Measurements from ENCODE around the gene TRPC1. TPM values are rescaled to one million over a fixed set of nuclear protein-coding genes. Genes with fewer than 3 reads are reported as not detected.

The TRPC1 gene
- total and polyA plus RNA-seq, 4 donors, result 17.7 to 73.5 (median 25.1) TPM

DNA sequence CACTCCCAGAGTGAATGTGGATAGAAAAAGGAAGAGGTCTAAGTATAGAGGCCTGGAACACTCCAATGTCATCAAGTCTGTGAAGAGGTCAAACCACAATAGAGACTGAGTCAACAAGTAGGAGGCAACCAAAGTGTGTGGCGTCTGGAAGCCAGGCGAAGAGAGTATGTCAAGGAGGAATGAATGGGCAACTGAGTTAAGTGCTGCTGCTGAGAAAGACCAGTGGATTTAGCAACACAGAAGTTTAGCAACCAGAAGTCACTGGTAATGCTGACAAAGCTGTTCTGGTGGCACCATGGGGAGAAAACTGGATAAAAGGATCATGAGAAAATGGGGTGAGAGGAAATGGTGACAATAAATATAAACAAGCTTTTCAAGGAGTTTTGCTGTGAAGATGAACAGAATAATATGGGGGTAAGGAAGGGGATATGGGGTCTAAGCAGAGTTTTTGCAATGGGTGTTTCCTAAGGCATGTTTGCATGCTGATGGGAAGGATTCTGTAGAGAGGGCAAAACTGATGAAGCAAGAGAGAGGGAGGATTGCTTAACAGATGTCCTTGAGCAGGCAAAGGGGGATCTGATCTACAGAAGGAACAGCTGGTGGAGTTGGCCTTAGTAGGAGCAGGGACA, 126.7 kb downstream of the TRPC1 start:
- no peak for DNase-seq (ENCODE audit: low read depth in 4 of 6, low spot score in 6 of 6)
- H3K9me3 ChIP-seq (ENCODE audit: control insufficient read depth, insufficient read depth, low read length), result no peaks in the 10 kb centered on the region
- no peak overlapping the region for H3K4me3 ChIP-seq (ENCODE audit: low read depth, low read length)
- no peaks in the 10 kb centered on the region for H3K27me3 ChIP-seq (ENCODE audit: control insufficient read depth, insufficient read depth, low read length)
- no peak overlapping the region for H3K27ac ChIP-seq (ENCODE audit: low read depth, low read length)
- 68% methylated on average over 2 of the region's 2 CpGs for WGBS (ENCODE audit: insufficient coverage)
- no peaks in the 10 kb centered on the region for H3K36me3 ChIP-seq (ENCODE audit: control insufficient read depth, insufficient read depth, low read length)
- H3K4me1 ChIP-seq (ENCODE audit: control insufficient read depth, insufficient read depth, low read length), result no peaks in the 10 kb centered on the region

DNA sequence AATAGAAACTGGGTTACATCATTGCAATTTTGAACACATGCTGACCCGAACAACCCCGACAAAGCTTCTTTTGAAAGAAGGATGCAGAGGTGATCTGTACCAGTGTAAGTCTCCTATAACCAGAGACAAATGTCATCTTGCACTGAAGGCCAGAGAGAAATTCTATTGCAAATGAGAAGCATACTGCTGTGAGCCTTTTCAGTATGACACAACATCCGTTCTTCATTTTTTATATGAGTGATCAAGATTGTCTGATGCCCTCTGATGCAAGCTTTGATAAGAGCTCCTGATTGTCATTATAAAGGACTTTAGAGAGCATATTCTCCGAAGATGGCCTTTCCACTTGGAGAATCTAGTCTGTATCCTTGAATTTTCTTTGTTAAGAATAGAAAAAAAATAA, 128.2 kb downstream of the TRPC1 start:
- WGBS (ENCODE audit: insufficient coverage), result 100% methylated on average over 1 of the region's 4 CpGs
- Histone ChIP-seq H3K36me3 (ENCODE audit: control insufficient read depth, insufficient read depth, low read length) (no peaks in the 10 kb centered on the region), H3K4me3 (ENCODE audit: low read depth, low read length) (no peak overlapping the region), H3K27ac (ENCODE audit: low read depth, low read length) (no peak overlapping the region), H3K9me3 (ENCODE audit: control insufficient read depth, insufficient read depth, low read length) (no peaks in the 10 kb centered on the region), H3K27me3 (ENCODE audit: control insufficient read depth, insufficient read depth, low read length) (no peaks in the 10 kb centered on the region), H3K4me1 (ENCODE audit: control insufficient read depth, insufficient read depth, low read length) (no peaks in the 10 kb centered on the region)
- no peak for DNase-seq (ENCODE audit: low read depth in 4 of 6, low spot score in 6 of 6)

DNA sequence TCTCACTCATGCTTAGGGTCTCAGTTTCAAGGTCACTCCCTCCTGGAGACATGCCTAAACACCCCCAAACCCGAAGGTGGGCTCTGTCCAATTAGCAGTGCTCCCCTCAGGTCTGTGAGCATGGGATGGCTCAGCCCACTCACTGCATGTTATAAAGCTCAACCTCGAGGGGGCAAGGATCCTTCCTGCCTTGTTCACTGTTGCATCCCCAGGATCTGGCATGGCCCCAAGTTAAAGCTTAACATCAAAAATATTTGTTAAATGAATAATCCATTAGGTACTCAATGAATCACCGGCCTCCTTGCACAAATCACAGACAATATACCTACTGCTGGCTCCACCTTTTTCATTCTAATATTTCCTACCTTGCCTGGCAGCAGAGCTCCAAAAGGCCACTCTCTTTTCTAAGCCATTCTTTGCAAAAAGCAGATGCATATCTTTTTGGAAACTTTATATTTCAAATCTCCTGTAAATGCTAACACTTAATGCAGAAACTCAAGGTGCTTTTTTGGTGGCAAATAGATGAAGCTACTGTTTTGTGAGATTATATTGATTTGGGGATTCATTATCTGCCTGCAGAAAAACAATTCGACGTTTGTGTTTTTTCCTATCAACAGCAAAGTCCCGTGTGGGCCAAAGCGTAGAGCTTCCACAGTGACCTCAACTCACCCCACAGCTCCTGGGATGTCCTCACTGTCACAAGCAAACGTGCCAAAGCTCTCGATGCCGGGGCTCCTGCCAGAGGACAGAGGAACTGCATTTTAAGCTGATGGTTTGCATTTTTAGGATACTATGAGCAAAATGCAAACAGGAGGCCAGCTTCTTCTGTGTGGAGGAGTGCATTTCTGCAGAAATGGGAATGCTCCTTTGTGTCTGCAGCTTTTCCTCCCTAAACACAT, 129.7 kb downstream of the TRPC1 start:
- Histone ChIP-seq H3K4me1 (ENCODE audit: control insufficient read depth, insufficient read depth, low read length) (no peaks in the 10 kb centered on the region), H3K36me3 (ENCODE audit: control insufficient read depth, insufficient read depth, low read length) (no peaks in the 10 kb centered on the region), H3K27me3 (ENCODE audit: control insufficient read depth, insufficient read depth, low read length) (no peaks in the 10 kb centered on the region), H3K4me3 (ENCODE audit: low read depth, low read length) (no peak overlapping the region), H3K27ac (ENCODE audit: low read depth, low read length) (no peak overlapping the region), H3K9me3 (ENCODE audit: control insufficient read depth, insufficient read depth, low read length) (no peaks in the 10 kb centered on the region)
- no peak for DNase-seq (ENCODE audit: low read depth in 4 of 6, low spot score in 6 of 6)
- whole genome bisulfite sequencing (ENCODE audit: insufficient coverage), result 59% methylated on average over 6 of the region's 10 CpGs

DNA sequence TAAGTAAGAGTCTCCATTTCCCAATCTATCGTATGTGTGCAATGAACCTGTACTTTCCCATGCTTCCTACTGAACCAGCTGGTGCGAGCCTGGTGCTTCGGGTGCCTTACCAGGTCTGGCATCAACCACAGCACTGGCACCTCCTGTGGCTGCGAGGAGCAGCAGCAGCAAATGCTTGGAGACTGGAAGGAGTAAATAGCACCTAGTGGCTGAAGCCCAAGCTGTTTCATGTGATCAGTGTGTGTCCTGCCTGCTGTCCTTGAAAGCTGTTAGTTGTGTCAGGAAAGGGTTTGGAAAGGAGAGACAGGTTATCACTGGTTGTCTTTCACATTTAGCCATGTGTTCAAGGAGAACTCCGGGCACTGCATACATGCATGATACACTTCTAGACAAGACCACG, 133.2 kb downstream of the TRPC1 start:
- Histone ChIP-seq H3K27me3 (ENCODE audit: control insufficient read depth, insufficient read depth, low read length) (no peaks in the 10 kb centered on the region), H3K36me3 (ENCODE audit: control insufficient read depth, insufficient read depth, low read length) (no peaks in the 10 kb centered on the region), H3K9me3 (ENCODE audit: control insufficient read depth, insufficient read depth, low read length) (no peaks in the 10 kb centered on the region), H3K27ac (ENCODE audit: low read depth, low read length) (no peak overlapping the region), H3K4me1 (ENCODE audit: control insufficient read depth, insufficient read depth, low read length) (no peaks in the 10 kb centered on the region), H3K4me3 (ENCODE audit: low read depth, low read length) (no peak overlapping the region)
- 43% methylated on average over 3 of the region's 6 CpGs for WGBS (ENCODE audit: insufficient coverage)
- peak in 1 of 6 donors; percentile 19 for DNase-seq (ENCODE audit: low read depth in 4 of 6, low spot score in 6 of 6)

Small RNA genes lying within 50 kb of the gene (small RNA-seq; reads per million reads assigned to genes)
- gene RNU7-47P (ENCODE audit: low replicate concordance), result not detected

Other genes starting within 250 kb of the TRPC1 start
- gene ATR, start 145.3 kb upstream of the TRPC1 start, total RNA-seq, result 10 to 100 TPM; 22.3 to 44.3 TPM
- gene ATR, start 145.3 kb upstream of the TRPC1 start, polyA plus RNA-seq (ENCODE audit: insufficient read length in 2 of 2), result 10 to 100 TPM; 18.0 to 21.2 TPM
- 1 to 10 TPM; 3.8 to 4.7 TPM for gene PLS1, start 127.6 kb upstream of the TRPC1 start, total RNA-seq
- gene PLS1, start 127.6 kb upstream of the TRPC1 start, polyA plus RNA-seq (ENCODE audit: insufficient read length in 2 of 2), result 1 to 10 TPM; 3.1 to 3.4 TPM
- gene PCOLCE2, start 165.0 kb downstream of the TRPC1 start, total RNA-seq, result 10 to 100 TPM in 1 of 2 donors, 1 to 10 TPM in 1; 6.8 to 11.5 TPM
- gene PCOLCE2, start 165.0 kb downstream of the TRPC1 start, polyA plus RNA-seq (ENCODE audit: insufficient read length in 2 of 2), result 10 to 100 TPM in 1 of 2 donors, 1 to 10 TPM in 1; 8.8 to 14.7 TPM
- 1 to 10 TPM in 1 of 2 donors, under 1 TPM in 1; 0.66 to 5.6 TPM for gene PAQR9, start 239.6 kb downstream of the TRPC1 start, total RNA-seq
- gene PAQR9, start 239.6 kb downstream of the TRPC1 start, polyA plus RNA-seq (ENCODE audit: insufficient read length in 2 of 2), result 1 to 10 TPM; 2.9 to 3.8 TPM